ENCODE data around the gene LYRM4. TPM values are rescaled to one million over a fixed set of nuclear protein-coding genes. Genes with fewer than 3 reads are reported as not detected.

The LYRM4 gene
- total RNA-seq, 1 experiment from 2014 or later = 44.3 TPM

- Histone ChIP-seq H2BK5ac (ENCODE audit: insufficient read length, low read length) (no peak overlapping the region), H3K9me3 (ENCODE audit: control insufficient read depth, low read depth, low read length) (no peaks in the 10 kb centered on the region), H3K4me2 (ENCODE audit: insufficient read depth, insufficient read length, low read length) (no peak overlapping the region), H3K79me2 (ENCODE audit: insufficient read depth, low read length) (no peaks in the 10 kb centered on the region), H3K9ac (ENCODE audit: extremely low read depth, insufficient read length, low read length) (no peak overlapping the region), H2AFZ (ENCODE audit: low read length) (no peak overlapping the region), H3K27me3 (ENCODE audit: insufficient read depth, low read length) (no peaks in the 10 kb centered on the region), H3K23ac (ENCODE audit: insufficient read length, low read depth, low read length) (no peak overlapping the region), H2BK120ac (ENCODE audit: low read depth, low read length, poor library complexity, severe bottlenecking) (no peak overlapping the region), H3T11ph (ENCODE audit: low read length) (no peak overlapping the region), H2BK20ac (ENCODE audit: low read depth, low read length, poor library complexity, severe bottlenecking) (no peak overlapping the region), H2BK15ac (ENCODE audit: low read depth, low read length) (no peak overlapping the region), H4K20me1 (ENCODE audit: control insufficient read depth, insufficient read depth, insufficient read length) (no peaks in the 10 kb centered on the region), H4K91ac (ENCODE audit: insufficient read length, low read depth, low read length) (no peak overlapping the region), H3K4me1 (ENCODE audit: insufficient read depth, low read length) (no peaks in the 10 kb centered on the region), H2BK12ac (ENCODE audit: insufficient read length, low read depth, low read length) (no peak overlapping the region), H4K8ac (replicated peaks; ENCODE audit: insufficient read length, low read depth, low read length) (no peak overlapping the region), H3K56ac (ENCODE audit: insufficient read length, low read depth, low read length) (no peak overlapping the region), H2AK5ac (ENCODE audit: insufficient read length, low read length) (no peak overlapping the region), H3K4ac (ENCODE audit: low read depth, low read length) (no peak overlapping the region), H3K79me1 (ENCODE audit: insufficient read depth, low read depth, low read length, poor library complexity, severe bottlenecking) (no peaks in the 10 kb centered on the region), H3K18ac (ENCODE audit: insufficient read length, low read depth, low read length) (no peak overlapping the region), H3K14ac (ENCODE audit: insufficient read depth, low read length) (no peak overlapping the region), H3K27ac (ENCODE audit: insufficient read length, low read depth, low read length) (no peak overlapping the region), H4K5ac (ENCODE audit: insufficient read length, low read depth, low read length) (no peak overlapping the region), H3K23me2 (ENCODE audit: insufficient read length, low read depth, low read length, poor library complexity, severe bottlenecking) (no peaks in the 10 kb centered on the region)
- no peak for TF ChIP-seq CTCF (conservative IDR thresholded peaks at IDR 0.05)
- Mint-ChIP-seq H3K9me3 (no peaks in the 10 kb centered on the region), H3K4me3 (no peak overlapping the region), H3K27me3 (ENCODE audit: low read depth) (no peaks in the 10 kb centered on the region; the same call in 1 of the 2 replicates), H3K4me1 (peaks cover 0 to 6% of the 10 kb centered on the region in 2 experiments; a peak in 1 of 4 replicates), H3K27ac (no peak overlapping the region; a peak in 1 of 7 replicates), H3K36me3 (ENCODE audit: insufficient read depth in 1 of 3, low read depth in 3 of 3) (no peaks in the 10 kb centered on the region; a peak in 1 of 7 replicates)
- DNase-seq = no peak
- whole genome bisulfite sequencing (ENCODE audit: extremely low coverage, insufficient read length, low lambda C conversion rate) = no CpG with 5 or more reads among the region's 4 CpGs
Measured at GRCh38 chr6:5146398-5146797, 114.4 kb downstream of the LYRM4 start.

Measured in H9 (cell line).